GM18526 (cell line): ENCODE results near the gene MYO10.

Source experiments
- POLR2A ChIP-seq: IDR thresholded peaks from 3 replicates; pipeline ENCODE4 v1.6.1; 2011; ENCODE audit not compliant: insufficient read length; ENCODE audit errors: extremely low read depth

MYO10 gene

DNA sequence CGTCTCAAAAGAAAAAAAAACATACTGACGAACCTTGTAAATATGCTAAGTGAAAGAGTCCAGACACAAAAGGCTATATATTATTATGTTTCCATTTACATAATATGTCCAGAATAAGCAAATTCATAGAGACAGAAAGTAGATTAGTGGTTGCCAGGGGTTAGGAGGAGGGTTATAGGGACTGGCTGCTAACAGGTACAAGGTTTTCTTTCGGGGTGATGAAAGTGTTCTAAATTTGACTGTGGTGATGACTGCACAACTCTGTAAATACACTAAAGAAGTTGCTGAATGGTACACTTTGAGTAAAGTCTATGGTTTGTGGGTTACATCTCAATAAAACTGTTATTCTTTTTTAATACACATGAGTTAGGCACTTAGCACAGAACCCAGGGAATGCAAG, 98.8 kb downstream of the MYO10 start:
- TF ChIP-seq POLR2A, result no peak

DNA sequence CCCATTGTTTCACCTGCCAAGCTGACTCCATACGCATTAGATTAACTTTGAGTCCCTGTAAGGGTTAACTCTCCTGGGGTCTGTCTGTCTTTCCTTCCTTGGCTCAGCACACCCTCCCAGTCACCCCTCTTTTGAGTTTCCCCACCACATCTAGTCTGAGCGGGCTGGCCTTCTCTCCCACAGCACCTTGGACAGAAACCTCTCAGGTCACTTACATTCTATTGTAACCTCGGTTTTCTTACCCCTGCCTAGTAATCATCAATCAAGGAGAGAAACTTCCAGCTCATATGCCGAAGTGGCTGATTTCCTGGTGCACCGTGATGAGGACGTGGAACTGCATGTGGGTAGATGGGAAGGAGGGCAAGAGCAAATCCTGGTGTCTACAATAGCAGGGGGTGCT, 102.1 kb downstream of the MYO10 start:
- no peak for TF ChIP-seq POLR2A

DNA sequence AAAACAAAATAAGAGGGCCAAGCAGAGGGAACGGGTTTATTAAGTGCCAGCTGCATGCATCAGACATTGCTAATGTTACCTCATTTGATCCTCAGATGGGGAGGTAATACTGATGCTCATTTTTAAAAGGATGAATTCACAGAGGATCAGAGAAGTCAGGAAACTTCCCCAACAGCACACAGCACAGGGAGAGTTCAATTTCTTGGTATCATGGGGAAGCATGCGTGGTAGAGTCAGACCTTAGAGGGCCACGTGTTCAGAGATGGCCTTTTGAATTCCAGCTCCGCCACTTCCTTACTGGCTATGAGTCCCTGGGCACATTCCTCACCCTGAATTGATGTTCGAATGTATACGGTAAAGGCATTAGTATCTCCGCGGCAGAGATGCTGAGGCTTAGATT, 108.3 kb downstream of the MYO10 start:
- no peak for TF ChIP-seq POLR2A

DNA sequence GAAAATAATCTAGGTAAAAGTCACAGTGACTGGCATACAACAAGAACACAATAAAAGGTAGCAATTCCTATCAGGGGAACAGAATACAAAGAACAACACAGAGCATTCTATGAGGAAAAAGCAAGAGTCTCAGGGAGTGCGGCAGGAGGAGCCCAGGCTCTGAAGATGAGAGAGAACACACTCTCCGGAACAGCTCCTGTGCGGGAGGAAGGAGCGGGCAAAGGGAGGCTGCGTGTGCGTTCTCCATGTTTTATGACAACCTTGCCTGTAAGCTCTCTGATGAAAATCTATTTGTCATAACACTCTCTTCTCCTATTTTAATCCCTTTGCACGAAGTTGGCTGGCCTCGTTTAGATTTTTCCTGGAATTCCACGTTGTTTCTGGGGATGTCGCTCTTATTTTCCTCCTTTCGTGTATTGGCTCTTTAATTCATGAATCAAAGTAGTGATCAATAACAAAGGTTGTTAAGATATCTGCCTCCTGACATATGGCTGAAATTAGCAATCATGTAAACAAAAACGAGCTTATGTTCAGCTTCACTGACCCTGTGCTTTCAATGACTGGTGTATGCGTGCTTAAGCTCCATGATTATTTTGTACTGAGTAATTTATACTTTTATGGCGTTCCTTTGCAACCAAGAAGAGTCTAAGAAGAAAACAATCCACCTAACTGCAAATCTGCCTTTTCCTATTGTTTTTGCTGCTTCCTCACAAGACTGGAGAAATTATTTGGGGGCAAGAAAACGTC, 109.5 kb downstream of the MYO10 start:
- TF ChIP-seq POLR2A, result no peak

DNA sequence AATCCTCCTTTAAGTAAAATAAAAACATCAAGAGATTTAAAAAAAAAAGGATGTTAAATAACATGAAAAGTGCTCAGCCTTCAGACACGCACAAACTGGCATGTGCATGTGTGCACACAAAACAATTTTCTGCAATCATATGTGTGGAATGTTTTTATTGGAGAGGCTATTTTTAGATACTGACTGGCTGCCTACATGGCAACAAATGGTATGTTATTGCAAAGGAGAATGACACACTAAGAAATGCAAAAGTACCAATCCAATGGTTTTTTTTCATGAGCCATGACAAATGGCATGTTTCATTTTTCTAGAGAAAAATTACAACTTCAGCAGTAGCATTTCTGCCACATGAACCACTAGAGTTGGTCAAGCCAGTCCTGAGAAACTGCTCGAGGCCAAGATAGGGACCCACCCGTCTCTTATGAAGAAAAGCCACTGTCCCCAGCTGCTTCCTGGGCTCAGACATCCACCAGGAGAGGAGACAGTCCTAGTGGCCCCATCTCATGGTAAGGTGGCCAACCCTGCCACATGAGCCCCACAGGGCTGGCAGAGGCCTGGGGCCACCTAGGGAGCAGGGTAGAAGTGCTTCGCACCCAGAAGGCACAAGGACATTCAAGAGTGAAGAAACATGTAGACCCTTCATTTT, 116.4 kb downstream of the MYO10 start:
- TF ChIP-seq POLR2A, result no peak

DNA sequence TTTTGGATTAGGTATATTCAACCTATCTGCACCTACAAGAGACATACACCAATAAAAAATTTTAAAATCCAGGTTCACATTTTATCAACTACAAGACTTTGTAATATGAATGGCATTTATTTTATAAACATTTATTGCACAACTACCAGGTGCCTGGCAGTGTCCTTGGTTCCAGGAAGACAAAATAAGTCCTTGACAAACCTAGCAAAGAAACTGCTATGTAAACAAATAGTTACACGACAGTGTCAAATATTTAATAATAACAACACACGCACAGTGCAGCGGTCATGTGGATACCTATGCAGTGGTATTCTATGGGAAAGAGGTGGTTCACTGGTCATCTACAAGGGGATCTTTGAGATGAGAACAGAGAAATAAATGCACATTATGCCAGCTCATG, 120.7 kb downstream of the MYO10 start:
- TF ChIP-seq POLR2A, result no peak

DNA sequence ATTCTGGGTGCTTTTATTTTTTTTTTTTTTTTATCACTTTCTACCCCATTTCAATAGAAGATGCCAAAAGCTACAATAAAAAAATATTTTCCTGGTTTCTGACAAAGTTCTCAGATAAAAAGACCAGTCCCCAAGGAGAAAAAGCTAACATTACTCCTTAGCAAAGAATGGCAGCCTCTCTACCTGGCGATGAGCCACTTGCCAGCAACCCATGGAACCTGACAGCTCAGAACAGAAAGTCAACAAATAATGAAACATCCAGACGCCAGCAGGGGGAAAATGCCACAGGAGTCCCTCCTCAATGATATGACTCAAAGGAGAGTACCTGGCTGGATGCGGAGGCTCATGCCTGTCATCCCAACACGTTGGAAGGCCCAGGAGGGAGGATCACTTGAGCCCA, 123.2 kb downstream of the MYO10 start:
- no peak for TF ChIP-seq POLR2A

DNA sequence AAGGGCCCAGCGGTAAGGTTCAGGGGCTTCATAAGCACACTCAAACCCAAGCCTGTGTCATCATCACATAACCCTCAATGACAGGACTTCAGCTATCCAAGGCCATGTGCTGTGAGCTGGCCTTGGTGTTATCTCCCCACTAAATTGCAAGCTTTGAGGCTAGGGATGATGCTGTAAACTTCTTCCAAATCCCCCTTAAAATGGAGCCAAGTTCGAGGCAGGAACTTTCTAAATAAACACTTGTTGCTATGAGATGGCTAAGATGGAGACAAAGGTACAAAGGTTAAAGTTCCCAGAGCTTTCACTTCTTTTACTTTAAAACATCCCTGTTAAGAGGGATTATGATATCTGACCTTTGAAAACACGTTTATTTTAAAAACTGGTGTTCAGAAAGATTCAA, 123.6 kb downstream of the MYO10 start:
- no peak for TF ChIP-seq POLR2A

DNA sequence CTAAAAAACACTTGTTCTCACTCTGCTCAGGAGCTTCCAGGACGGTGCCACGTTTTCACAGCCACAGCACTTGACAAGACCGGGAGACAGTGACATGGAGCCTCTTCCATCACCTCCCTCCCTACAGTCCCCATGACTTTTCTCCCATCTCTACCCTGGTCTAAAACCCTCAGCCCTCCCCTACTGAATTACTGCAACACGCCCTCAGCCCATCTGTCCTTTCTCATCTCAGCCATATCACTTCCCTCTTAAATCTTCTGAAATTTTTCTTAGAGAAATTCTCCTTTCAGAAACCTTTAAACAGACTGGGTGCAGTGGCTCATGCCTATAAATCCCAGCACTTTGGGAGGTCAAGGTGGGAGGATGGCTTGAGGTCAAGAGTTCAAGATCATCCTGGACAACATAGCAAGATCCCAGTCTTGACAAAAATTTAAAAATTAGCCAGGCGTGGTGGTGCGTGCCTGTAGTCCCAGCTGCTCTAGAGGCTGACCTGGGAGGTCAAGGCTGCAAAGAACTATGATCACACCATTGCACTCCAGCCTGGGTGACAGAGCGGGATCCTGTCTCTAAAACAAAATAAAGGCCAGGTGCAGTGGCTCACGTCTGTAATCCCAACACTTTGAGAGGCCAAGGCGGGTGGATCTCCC, 125.8 kb downstream of the MYO10 start:
- no peak for TF ChIP-seq POLR2A

DNA sequence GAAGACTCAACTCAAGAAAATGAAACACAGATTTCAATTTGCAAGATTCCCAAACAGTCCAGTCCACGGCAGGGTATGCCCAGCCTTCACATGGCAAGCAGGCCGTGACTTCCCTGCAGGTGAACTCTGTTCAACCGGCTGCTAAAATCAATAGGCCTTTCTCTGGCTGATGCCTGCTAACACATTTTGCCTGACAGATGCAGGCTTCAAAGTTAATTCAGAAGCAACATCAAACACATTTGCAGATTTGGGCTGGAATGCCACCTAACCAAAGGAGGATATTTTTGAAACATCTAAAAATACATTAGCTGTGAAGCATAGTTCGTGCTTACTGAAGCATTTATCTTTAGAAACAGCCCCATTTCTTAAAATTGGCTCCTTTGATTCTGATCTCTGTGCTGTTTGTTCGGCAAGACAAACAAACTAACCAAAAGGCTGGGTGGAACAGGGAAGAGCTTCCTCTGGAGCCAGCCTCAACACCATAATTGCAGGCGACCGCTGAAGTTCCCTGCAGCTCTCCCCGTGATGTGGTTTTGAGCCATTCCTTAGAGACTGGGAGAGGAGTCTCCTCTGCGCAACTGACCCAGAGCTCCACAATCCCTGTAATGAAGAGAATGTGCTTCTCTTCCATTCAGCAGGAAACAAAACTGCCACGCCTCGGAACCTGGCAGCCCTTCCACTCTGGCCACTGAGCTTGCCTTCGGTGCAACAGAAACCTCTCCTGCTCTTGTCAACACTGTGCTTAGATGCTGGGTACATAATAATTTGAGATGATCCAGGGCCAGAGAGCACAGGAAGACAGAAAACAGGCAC, 126.5 kb downstream of the MYO10 start:
- TF ChIP-seq POLR2A, result no peak

DNA sequence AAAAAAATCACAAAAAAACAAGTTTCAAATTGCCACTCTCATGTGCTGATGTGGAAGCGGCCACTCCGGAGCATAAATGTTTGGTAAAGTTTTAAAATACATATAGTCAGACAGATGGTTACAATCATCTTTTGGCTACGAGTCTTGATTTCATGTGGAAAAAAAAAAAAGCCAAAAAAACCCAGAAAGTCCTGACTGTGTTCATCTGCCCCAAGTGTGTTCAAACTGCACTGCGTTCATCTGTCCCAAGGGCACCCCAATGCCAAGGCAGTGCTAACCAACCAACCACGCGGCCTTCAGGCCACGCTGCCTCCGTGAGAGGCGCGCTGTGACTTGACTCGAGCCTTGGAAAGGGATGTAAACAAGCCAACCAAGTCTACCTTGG, 127.1 kb downstream of the MYO10 start:
- no peak for TF ChIP-seq POLR2A

DNA sequence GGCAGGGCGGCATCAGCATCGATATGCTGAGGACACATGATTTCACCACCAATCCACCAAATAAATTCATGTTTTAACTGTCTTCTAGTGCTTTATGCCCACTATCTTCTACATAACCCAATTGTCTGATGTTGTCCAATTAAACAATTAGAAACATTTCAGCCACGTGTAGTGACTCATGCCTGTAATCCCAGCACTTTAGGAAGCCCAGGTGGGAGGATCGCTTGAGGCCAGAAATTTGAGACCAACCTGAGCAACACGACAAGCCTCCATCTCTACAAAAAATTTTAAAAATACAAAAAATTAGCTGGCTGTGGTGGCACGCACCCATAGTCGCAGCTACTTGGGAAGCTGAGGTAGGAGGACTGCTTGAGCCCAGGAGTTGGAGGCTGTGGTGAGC, 128.1 kb downstream of the MYO10 start:
- TF ChIP-seq POLR2A, result no peak

DNA sequence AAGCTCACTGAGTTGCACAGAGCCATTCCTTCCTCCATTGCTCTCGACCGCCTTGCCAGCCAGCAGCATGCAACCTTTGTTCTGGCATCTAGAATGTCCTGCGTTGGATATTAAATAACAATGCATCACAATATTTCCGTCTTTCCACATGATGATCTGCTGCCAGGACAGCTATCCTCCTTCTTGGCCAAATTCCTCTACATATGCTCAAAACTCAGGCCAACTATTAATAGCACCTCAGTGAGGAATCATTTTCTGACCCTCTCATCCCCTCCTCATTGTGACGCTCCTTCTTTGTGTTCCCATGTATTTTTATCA, 128.6 kb downstream of the MYO10 start:
- no peak for TF ChIP-seq POLR2A

DNA sequence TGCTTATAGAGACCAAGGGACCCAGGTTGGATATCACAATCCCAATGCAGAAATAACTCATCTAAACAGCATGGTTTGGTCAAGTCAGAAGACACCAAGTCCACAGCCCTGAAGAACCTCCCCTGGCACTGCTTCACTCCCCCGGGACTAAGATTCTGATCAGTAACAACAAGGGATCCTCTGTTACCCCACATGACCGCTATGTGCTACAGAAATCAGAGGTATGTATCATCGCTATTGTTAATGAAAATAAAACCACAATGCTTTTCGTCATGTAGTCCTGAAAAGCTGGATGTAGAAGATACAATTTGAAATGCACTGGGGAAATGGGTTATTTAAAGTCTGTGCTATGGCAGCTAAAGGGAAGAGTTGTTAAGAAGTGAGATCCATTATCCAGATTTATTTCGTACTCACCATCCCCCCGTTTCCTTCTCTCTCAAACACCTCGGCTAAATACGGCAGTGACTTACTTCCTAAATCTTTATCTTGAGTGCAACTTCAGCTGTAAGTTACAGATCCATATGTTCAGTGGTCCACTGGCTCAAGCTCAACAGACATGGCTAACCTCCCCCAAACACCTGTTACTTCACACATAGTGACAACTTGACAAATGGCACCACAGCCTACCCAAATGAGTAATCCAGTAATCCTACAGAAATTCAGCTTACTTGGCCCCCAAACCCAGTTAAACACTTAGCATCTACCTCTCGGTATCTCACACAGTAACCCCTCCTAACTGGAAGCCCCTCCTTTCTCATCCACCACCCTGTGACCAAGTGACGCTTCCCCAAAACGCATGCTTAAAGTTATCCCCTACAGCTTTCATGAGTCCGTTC, 129.2 kb downstream of the MYO10 start:
- TF ChIP-seq POLR2A, result no peak

DNA sequence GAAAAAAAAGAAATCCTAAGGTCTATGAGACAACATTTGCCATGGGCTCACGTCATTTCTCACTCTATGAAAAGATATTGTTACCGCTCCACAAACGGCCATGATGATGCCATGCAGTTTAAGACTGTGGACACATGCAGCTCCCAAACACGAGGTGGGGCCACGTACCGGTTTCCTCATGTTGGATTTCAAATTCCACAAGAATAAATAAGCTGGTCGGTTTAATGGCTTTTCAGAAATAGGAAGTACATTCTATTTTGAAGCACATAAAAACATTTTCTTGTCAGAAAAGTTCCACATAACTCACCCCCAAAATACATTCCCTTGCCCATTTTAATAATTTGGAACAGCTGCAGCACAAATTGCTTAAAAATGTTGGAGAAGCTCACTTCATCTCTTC, 130.6 kb downstream of the MYO10 start:
- TF ChIP-seq POLR2A, result no peak
